Neural cell (in vitro differentiated cells): ENCODE measurements around the gene FBRSL1. TPM values are rescaled to one million over a fixed set of nuclear protein-coding genes. Genes with fewer than 3 reads are reported as not detected.

Source experiments
- H2AFZ ChIP-seq: fragments of 200-600, 300-800 bp; sonication (generic), shearing (Covaris generic); 2 replicates; pipeline ENCODE4 v1.6.0; 2014; ENCODE audit warnings: low read depth, mild to moderate bottlenecking, antibody characterized with exemption, low read length, moderate library complexity
- H3F3A ChIP-seq: fragments of 200-600 bp; shearing (Covaris generic); 2 replicates; pipeline ENCODE4 v1.6.1; 2016; ENCODE audit warnings: mild to moderate bottlenecking, moderate library complexity, mixed read lengths, antibody characterized with exemption, low read length; ENCODE audit not compliant: insufficient read depth, poor library complexity, severe bottlenecking
- H3K27ac ChIP-seq: fragments of 200-600, 300-800 bp; sonication (generic), shearing (Covaris generic); 2 replicates; pipeline ENCODE4 v1.5.1; 2014; ENCODE audit warnings: mild to moderate bottlenecking, low read length, moderate library complexity
- H3K27me3 ChIP-seq: fragments of 300-800, 200-600 bp; sonication (generic), shearing (Covaris generic); 2 replicates; pipeline ENCODE4 v1.6.0; 2014; ENCODE audit warnings: mild to moderate bottlenecking, low read depth, low read length, moderate library complexity; ENCODE audit not compliant: insufficient read depth
- H3K36me3 ChIP-seq: fragments of 300-800, 200-600 bp; sonication (generic), shearing (Covaris generic); 2 replicates; pipeline ENCODE4 v1.5.1; 2014; ENCODE audit warnings: mild to moderate bottlenecking, antibody characterized with exemption, low read length, moderate library complexity; ENCODE audit not compliant: insufficient read depth
- H3K4me2 ChIP-seq: fragments of 300-800, 200-600 bp; sonication (generic), shearing (Covaris generic); 2 replicates; pipeline ENCODE4 v1.6.0; 2014; ENCODE audit warnings: mild to moderate bottlenecking, low read length
- H3K4me3 ChIP-seq: fragments of 300-800, 200-600 bp; sonication (generic), shearing (Covaris generic); 2 replicates; pipeline ENCODE4 v1.5.1; 2014; ENCODE audit warnings: mild to moderate bottlenecking, low read length, moderate library complexity
- H3K79me2 ChIP-seq: fragments of 200-600 bp; shearing (Covaris generic); replicated peaks from 2 replicates; pipeline ENCODE4 v1.6.0; 2014; ENCODE audit warnings: mild to moderate bottlenecking, low read length, moderate library complexity; ENCODE audit not compliant: insufficient read depth
- H3K9ac ChIP-seq: fragments of 300-800, 200-600 bp; sonication (generic), shearing (Covaris generic); 2 replicates; pipeline ENCODE4 v1.6.1; 2016; ENCODE audit warnings: mild to moderate bottlenecking, low read length, mixed read lengths
- H3K9me2 ChIP-seq: fragments of 200-600 bp; shearing (Covaris generic); 2 replicates; pipeline ENCODE4 v1.6.1; 2016; ENCODE audit warnings: mild to moderate bottlenecking, low read length, mixed read lengths; ENCODE audit not compliant: insufficient read depth
- H3K9me3 ChIP-seq: fragments of 200-600, 300-800 bp; sonication (generic), shearing (Covaris generic); 2 replicates; pipeline ENCODE4 v1.6.1; 2016; ENCODE audit warnings: mild to moderate bottlenecking, mixed run types, low read length, moderate library complexity, mixed read lengths
- H4K20me1 ChIP-seq: fragments of 200-600 bp; shearing (Covaris generic); 2 replicates; pipeline ENCODE4 v1.6.1; 2016; ENCODE audit warnings: mild to moderate bottlenecking, mixed run types; ENCODE audit not compliant: insufficient read depth
- CTCF ChIP-seq: fragments of 450-650 bp; IDR thresholded peaks from 2 replicates; pipeline ENCODE4 v1.5.1; 2014; ENCODE audit warnings: antibody characterized with exemption, mild to moderate bottlenecking, moderate library complexity; ENCODE audit not compliant: poor library complexity, severe bottlenecking
- EP300 ChIP-seq: fragments of 450-650 bp; conservative IDR thresholded peaks from 2 replicates; pipeline ENCODE4 v1.6.1; 2014; ENCODE audit warnings: antibody characterized with exemption, mild to moderate bottlenecking, moderate library complexity; ENCODE audit not compliant: poor library complexity, severe bottlenecking
- EZH2 ChIP-seq: fragments of 200-600, 300-800 bp; shearing (Covaris generic), sonication (generic); IDR thresholded peaks from 2 replicates; pipeline ENCODE4 v1.6.1; 2014; ENCODE audit warnings: antibody characterized with exemption, low read length, borderline replicate concordance, mild to moderate bottlenecking; ENCODE audit not compliant: insufficient read depth, poor library complexity, severe bottlenecking
- MXI1 ChIP-seq: fragments of 450-650 bp; conservative IDR thresholded peaks from 2 replicates; pipeline ENCODE4 v1.6.1; 2014; ENCODE audit warnings: antibody characterized with exemption, mild to moderate bottlenecking; ENCODE audit not compliant: poor library complexity, severe bottlenecking
- POLR2AphosphoS5 ChIP-seq: IDR thresholded peaks from 2 replicates; pipeline ENCODE4 v1.6.1; 2012
- RAD21 ChIP-seq: fragments of 450-650 bp; conservative IDR thresholded peaks from 2 replicates; pipeline ENCODE4 v1.6.1; 2014; ENCODE audit warnings: antibody characterized with exemption, mild to moderate bottlenecking, moderate library complexity
- REST ChIP-seq: IDR thresholded peaks from 2 replicates; pipeline ENCODE4 v1.6.1; 2012; ENCODE audit warnings: borderline replicate concordance
- SMC3 ChIP-seq: fragments of 450-650 bp; conservative IDR thresholded peaks from 2 replicates; pipeline ENCODE4 v1.6.1; 2014; ENCODE audit warnings: antibody characterized with exemption, mild to moderate bottlenecking, moderate library complexity; ENCODE audit not compliant: poor library complexity
- TAF1 ChIP-seq: IDR thresholded peaks from 2 replicates; pipeline ENCODE4 v1.6.1; 2012; ENCODE audit warnings: low read depth
- polyA plus RNA-seq: library from polyadenylated mRNA; depleted of rRNA; stranded (reverse); fragments of >200 nt; gene quantifications from 2 replicates; pipeline ENCODE4 v1.2.3, GENCODE V29; 2014

The FBRSL1 gene
- polyA plus RNA-seq, 1 donor from 2014 or later = 11.9 TPM

- peak overlapping the region; percentile 90 for H3K4me3 ChIP-seq
- peaks cover 28% of the 10 kb centered on the region for H4K20me1 ChIP-seq
- H3F3A ChIP-seq = no peaks in the 10 kb centered on the region
- no peaks in the 10 kb centered on the region for H3K27me3 ChIP-seq
- peaks cover 56% of the 10 kb centered on the region for H3K79me2 ChIP-seq
- no peak overlapping the region for H2AFZ ChIP-seq
- TF ChIP-seq TAF1 (no peak), EZH2 (no peak), SMC3 (no peak), EP300 (no peak), CTCF (no peak), RAD21 (no peak), REST (no peak), MXI1 (no peak), POLR2AphosphoS5 (no peak)
- no peaks in the 10 kb centered on the region for H3K9me2 ChIP-seq
- H3K27ac ChIP-seq = no peak overlapping the region
- no peaks in the 10 kb centered on the region for H3K9me3 ChIP-seq
- no peaks in the 10 kb centered on the region for H3K36me3 ChIP-seq
- peak overlapping the region; percentile 84 for H3K4me2 ChIP-seq
- peak overlapping the region; percentile 70 for H3K9ac ChIP-seq
Observed at GRCh38 chr12:132491761-132492378, 1.9 kb downstream of the FBRSL1 start.

- Histone ChIP-seq H3K4me2 (no peak overlapping the region), H4K20me1 (peaks cover 28% of the 10 kb centered on the region)
Observed at GRCh38 chr12:132492522-132492921, 2.6 kb downstream of the FBRSL1 start.

More at GRCh38 chr12:132492522-132492921, 2.6 kb downstream of the FBRSL1 start:
- Histone ChIP-seq H3K79me2 (peaks cover 62% of the 10 kb centered on the region), H3K27ac (no peak overlapping the region), H3K27me3 (no peaks in the 10 kb centered on the region), H2AFZ (no peak overlapping the region), H3F3A (no peaks in the 10 kb centered on the region), H3K4me3 (peak overlapping the region; percentile 90), H3K9ac (peak overlapping the region; percentile 70), H3K36me3 (no peaks in the 10 kb centered on the region), H3K9me3 (no peaks in the 10 kb centered on the region), H3K9me2 (no peaks in the 10 kb centered on the region)
- TF ChIP-seq EZH2 = no peak
- no peak for TF ChIP-seq EP300
- TF ChIP-seq REST = no peak
- no peak for TF ChIP-seq MXI1
- TF ChIP-seq RAD21 = no peak
- no peak for TF ChIP-seq CTCF
- TF ChIP-seq SMC3 = no peak
- no peak for TF ChIP-seq POLR2AphosphoS5
- no peak for TF ChIP-seq TAF1
